ENCODE results near the gene CCDC82. TPM values are rescaled to one million over a fixed set of nuclear protein-coding genes. Genes with fewer than 3 reads are reported as not detected.

Gene CCDC82
- total and polyA plus RNA-seq, 4 donors = 29.3 to 39.0 (median 38.1) TPM

DNA sequence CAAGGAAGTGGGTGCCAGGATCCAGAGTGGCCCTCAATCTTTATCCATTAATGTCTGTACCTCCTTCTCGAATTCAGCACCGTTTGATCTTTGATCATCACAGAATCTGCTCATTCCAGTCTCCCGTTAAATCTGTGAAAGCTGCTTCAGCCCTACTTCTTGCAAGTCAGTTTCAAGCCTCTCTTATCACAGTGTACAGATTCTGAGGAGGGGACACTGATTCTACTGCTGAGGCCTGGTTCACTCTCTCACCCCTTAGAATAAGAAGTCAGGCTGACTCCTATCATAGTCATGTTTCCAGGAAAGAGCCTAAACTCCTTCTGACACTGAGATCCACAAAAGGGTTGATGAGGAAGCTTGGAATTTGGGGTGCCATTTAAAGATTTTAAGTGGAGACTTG is 85.7 kb downstream of the CCDC82 start:
- H3K27me3 ChIP-seq (ENCODE audit: control insufficient read depth in 1 of 2, insufficient read depth in 2 of 2, low read length in 1 of 2) = no peaks in the 10 kb centered on the region
- intact Hi-C loops (cut with DNase I) = no loop called here
- peaks cover 11 to 14% of the 10 kb centered on the region in 2 donors for H3K4me1 ChIP-seq (ENCODE audit: control insufficient read depth in 1 of 2, insufficient read depth in 2 of 2, low read length in 2 of 2)
- ATAC-seq (ENCODE audit: low FRiP score) (no peak), DNase-seq (no peak)
- H3K9me3 ChIP-seq (ENCODE audit: control insufficient read depth, low read length) = no peaks in the 10 kb centered on the region
- 18 to 43% methylated on average over 3 of the region's 3 CpGs for WGBS, 2 donors
- no peaks in the 10 kb centered on the region for H3K36me3 ChIP-seq (ENCODE audit: control insufficient read depth in 1 of 2, insufficient read depth in 2 of 2, low read length in 1 of 2)
- H3K4me3 ChIP-seq (ENCODE audit: low read length in 2 of 2) = no peak overlapping the region
- peak overlapping the region in 1 of 2 donors; percentile 90 for H3K27ac ChIP-seq (ENCODE audit: low read depth in 1 of 2, low read length in 2 of 2)

DNA sequence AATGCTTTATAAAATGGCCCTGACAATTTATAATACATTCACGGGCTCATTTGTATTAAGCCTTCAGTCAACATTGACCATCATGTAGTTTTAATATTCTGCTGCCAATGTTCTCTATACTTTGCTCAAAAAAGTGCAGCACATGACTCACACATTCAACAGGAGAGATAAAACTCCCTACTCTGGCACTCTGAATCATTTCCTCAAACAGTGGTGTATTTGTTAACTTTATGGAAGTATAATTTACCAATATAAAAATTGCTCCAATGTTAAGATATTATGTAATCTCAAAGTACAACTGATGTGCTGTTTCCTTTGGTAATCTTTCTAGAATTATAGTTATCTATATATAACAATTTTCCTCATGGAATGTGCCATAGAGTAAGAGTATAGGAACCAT is 86.6 kb downstream of the CCDC82 start:
- no peaks in the 10 kb centered on the region for H3K27me3 ChIP-seq (ENCODE audit: control insufficient read depth in 1 of 2, insufficient read depth in 2 of 2, low read length in 1 of 2)
- intact Hi-C loops (cut with DNase I) = no loop called here
- DNase-seq (no peak), ATAC-seq (ENCODE audit: low FRiP score) (no peak)
- no peaks in the 10 kb centered on the region for H3K36me3 ChIP-seq (ENCODE audit: control insufficient read depth in 1 of 2, insufficient read depth in 2 of 2, low read length in 1 of 2)
- H3K9me3 ChIP-seq (ENCODE audit: control insufficient read depth, low read length) = no peaks in the 10 kb centered on the region
- no peak overlapping the region for H3K27ac ChIP-seq (ENCODE audit: low read depth in 1 of 2, low read length in 2 of 2)
- no peak overlapping the region for H3K4me3 ChIP-seq (ENCODE audit: low read length in 2 of 2)
- WGBS, 2 donors = 0 to 3% methylated on average over 1 of the region's 1 CpG
- peaks cover 11 to 14% of the 10 kb centered on the region in 2 donors for H3K4me1 ChIP-seq (ENCODE audit: control insufficient read depth in 1 of 2, insufficient read depth in 2 of 2, low read length in 2 of 2)

Small RNA genes lying within 50 kb of the gene (microRNA-seq; reads per million reads assigned to microRNA genes)
- gene MIR1260B = 0.99 to 1.2 reads per million in 2 donors

Other genes starting within 250 kb of the CCDC82 start
- gene MAML2, start 46.7 kb downstream of the CCDC82 start, total RNA-seq = 10 to 100 TPM; 18.1 to 27.5 TPM
- gene MAML2, start 46.7 kb downstream of the CCDC82 start, polyA plus RNA-seq = 1 to 10 TPM; 6.0 to 10.0 TPM
- 10 to 100 TPM; 13.7 to 15.4 TPM for gene JRKL, start 101 bp upstream of the CCDC82 start, total RNA-seq
- gene JRKL, start 101 bp upstream of the CCDC82 start, polyA plus RNA-seq = 1 to 10 TPM; 6.3 to 6.4 TPM